Activated CD4-positive, alpha-beta T cell treated with anti-CD3 and anti-CD28 coated beads for 48 hours (primary cell): Measurements from ENCODE around the gene BLOC1S1.
A peak's percentile ranks its signal among the peaks of the same experiment; 100 is the strongest.
"Not testable (repeated sequence)": the region's sequence is repeated elsewhere in the genome, so short reads cannot be mapped to it uniquely, and the experiment has no call there.

ENCODE experiments used
- DNase-seq: peaks from one replicate; pipeline ENCODE4 v3.0.0-alpha.2; 2020

Gene BLOC1S1

GRCh38 chr12:55746174-55746912 lies 30.5 kb downstream of the BLOC1S1 start:
- no peak for DNase-seq

GRCh38 chr12:55746913-55747231 lies 31.0 kb downstream of the BLOC1S1 start:
- DNase-seq, result no peak

- DNase-seq, result no peak
Measured at GRCh38 chr12:55748230-55748993, 32.6 kb downstream of the BLOC1S1 start.

- no peak for DNase-seq
Measured at GRCh38 chr12:55755246-55755645, 39.4 kb downstream of the BLOC1S1 start.

- DNase-seq, result no peak
Measured at GRCh38 chr12:55757701-55758100, 41.9 kb downstream of the BLOC1S1 start.

- not testable (repeated sequence) for DNase-seq
Measured at GRCh38 chr12:55758575-55758974, 42.7 kb downstream of the BLOC1S1 start.

- DNase-seq, result peak; percentile 82
Measured at GRCh38 chr12:55760663-55761062, 44.8 kb downstream of the BLOC1S1 start.

GRCh38 chr12:55762646-55763045 lies 46.8 kb downstream of the BLOC1S1 start:
- DNase-seq, result no peak

- DNase-seq, result no peak
Measured at GRCh38 chr12:55765736-55766290, 50.0 kb downstream of the BLOC1S1 start.

GRCh38 chr12:55767156-55767555 lies 51.3 kb downstream of the BLOC1S1 start:
- DNase-seq, result no peak
